ENCODE results near the gene TBC1D8. TPM values are rescaled to one million over a fixed set of nuclear protein-coding genes. Genes with fewer than 3 reads are reported as not detected.

TBC1D8 gene
- total RNA-seq, 2 donors from 2014 or later, result 86.1 to 149 TPM

DNA sequence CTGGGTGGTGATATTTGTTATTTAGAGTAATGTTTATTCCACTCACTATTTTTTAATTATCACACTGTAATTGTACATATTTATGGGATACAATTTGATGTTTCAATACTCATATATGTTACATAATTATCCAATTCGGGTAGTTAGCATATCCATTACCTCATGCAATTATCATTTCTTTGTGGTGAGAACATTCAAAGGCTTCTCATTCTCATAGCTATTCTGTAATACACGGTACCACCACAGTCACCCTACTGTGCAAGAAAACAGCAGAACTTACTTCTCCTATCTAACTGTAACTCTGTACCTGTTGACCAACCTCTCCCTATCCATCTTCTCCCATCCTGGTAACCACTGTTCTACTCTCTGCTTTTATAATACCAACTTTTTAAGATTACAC, 4.6 kb downstream of the TBC1D8 start:
- H3K36me3 ChIP-seq, result no peaks in the 10 kb centered on the region
- H3K9me3 ChIP-seq, result no peaks in the 10 kb centered on the region
- H3K27ac ChIP-seq, result no peak overlapping the region
- no peak overlapping the region for H3K4me3 ChIP-seq
- WGBS, result 89% methylated on average over 2 of the region's 2 CpGs
- TF ChIP-seq POLR2A (IDR thresholded peaks at IDR 0.05) (no peak), POLR2AphosphoS5 (IDR thresholded peaks at IDR 0.05) (no peak)
- TF ChIP-seq, protein P1, sequence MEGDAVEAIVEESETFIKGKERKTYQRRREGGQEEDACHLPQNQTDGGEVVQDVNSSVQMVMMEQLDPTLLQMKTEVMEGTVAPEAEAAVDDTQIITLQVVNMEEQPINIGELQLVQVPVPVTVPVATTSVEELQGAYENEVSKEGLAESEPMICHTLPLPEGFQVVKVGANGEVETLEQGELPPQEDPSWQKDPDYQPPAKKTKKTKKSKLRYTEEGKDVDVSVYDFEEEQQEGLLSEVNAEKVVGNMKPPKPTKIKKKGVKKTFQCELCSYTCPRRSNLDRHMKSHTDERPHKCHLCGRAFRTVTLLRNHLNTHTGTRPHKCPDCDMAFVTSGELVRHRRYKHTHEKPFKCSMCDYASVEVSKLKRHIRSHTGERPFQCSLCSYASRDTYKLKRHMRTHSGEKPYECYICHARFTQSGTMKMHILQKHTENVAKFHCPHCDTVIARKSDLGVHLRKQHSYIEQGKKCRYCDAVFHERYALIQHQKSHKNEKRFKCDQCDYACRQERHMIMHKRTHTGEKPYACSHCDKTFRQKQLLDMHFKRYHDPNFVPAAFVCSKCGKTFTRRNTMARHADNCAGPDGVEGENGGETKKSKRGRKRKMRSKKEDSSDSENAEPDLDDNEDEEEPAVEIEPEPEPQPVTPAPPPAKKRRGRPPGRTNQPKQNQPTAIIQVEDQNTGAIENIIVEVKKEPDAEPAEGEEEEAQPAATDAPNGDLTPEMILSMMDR (IDR thresholded peaks at IDR 0.05), result no peak
- no peaks in the 10 kb centered on the region for H3K4me1 ChIP-seq (replicated peaks)
- DNase-seq (ENCODE audit: low spot score), result no peak
- H3K27me3 ChIP-seq (replicated peaks; ENCODE audit: insufficient read depth), result no peaks in the 10 kb centered on the region
- intact Hi-C loops (cut with DNase I), result no loop called here

DNA sequence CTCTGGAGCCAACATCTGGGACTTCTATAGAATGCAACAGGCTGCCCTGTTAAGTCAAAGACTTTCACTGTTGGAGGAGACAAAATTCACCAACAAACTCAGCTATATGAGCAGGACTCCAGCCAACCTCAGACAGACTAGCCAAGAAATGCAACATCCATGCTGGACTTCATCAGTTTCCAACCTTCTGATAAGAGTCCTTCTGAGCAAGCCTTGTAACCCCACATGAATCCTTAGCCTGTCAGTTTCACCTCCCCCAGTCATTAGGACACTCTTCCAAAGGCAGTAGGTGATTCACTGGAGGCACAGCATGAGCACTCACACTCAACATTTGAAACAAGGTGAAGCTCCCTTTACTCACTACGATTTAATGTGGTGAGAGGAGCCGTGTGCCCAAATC, 5.8 kb downstream of the TBC1D8 start:
- no peak overlapping the region for H3K4me3 ChIP-seq
- no peaks in the 10 kb centered on the region for H3K4me1 ChIP-seq (replicated peaks)
- TF ChIP-seq, protein P1 (IDR thresholded peaks at IDR 0.05), result no peak
- no peak for TF ChIP-seq POLR2AphosphoS5 (IDR thresholded peaks at IDR 0.05)
- TF ChIP-seq POLR2A (IDR thresholded peaks at IDR 0.05), result no peak
- no peaks in the 10 kb centered on the region for H3K36me3 ChIP-seq
- no peaks in the 10 kb centered on the region for H3K9me3 ChIP-seq
- intact Hi-C loops (cut with DNase I), result no loop called here
- no peak overlapping the region for H3K27ac ChIP-seq
- no peaks in the 10 kb centered on the region for H3K27me3 ChIP-seq (replicated peaks; ENCODE audit: insufficient read depth)
- no peak for DNase-seq (ENCODE audit: low spot score)
- 29% methylated on average over 2 of the region's 2 CpGs for WGBS

DNA sequence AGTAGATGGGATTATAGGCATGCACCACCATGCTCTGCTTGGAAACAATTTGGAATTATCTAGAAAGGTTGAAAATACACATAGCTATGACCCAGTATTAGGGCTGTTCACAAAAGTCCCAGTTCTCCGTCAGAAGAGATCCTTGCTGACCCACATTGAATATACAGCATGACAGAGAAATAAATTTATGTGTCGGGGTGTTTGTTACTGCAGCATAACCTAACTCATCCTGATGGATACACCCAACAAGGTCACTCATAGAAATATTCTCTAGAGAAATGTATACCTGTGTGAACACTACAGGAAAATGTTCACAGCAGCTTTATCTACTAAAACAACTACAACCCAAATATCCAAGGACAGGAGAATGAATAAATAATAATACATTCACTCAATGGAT, 9.0 kb downstream of the TBC1D8 start:
- H3K4me3 ChIP-seq, result no peak overlapping the region

DNA sequence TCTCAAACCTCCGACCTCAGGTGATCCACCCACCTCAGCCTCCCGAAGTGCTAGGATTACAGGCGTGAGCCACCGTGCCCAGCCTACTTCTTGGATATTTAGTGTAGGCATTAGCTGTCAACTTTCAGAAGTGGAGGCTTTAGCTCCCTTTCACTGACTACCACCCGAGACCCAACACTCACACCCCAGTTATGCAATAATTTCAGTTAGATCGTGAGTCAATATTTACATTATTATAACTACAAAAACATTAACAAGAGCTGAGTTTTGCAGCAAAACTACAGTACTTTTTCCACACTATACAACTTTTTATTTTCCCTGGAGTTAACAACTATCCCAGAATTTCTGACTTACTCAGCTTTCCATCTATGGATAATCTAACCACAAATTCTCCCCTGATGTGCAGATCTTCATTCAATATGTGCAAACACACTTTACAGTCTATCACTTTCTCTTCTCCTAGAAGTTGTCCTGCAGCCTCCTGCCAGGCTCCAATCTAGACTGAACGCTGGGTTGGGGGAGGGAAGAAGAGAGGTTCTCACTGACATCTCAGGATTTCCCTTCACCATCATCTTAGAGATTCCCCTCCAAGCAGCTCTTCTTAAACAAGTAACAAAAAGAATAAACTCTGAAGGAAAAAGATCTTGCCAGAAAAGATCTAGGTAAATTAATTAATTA, 10.1 kb downstream of the TBC1D8 start:
- DNase-seq (ENCODE audit: low spot score), result no peak
- Histone ChIP-seq H3K36me3 (no peaks in the 10 kb centered on the region), H3K4me1 (replicated peaks) (no peaks in the 10 kb centered on the region), H3K9me3 (no peaks in the 10 kb centered on the region), H3K27me3 (replicated peaks; ENCODE audit: insufficient read depth) (no peaks in the 10 kb centered on the region), H3K4me3 (no peak overlapping the region), H3K27ac (no peak overlapping the region)
- TF ChIP-seq POLR2AphosphoS5 (IDR thresholded peaks at IDR 0.05) (no peak), POLR2A (IDR thresholded peaks at IDR 0.05) (no peak)
- TF ChIP-seq, protein P1 (IDR thresholded peaks at IDR 0.05), result no peak
- 83% methylated on average over 7 of the region's 7 CpGs for WGBS
- intact Hi-C loops (cut with DNase I), result no loop called here

More for the DNA sequence above, 9.0 kb downstream of the TBC1D8 start:
- intact Hi-C loops (cut with DNase I), result no loop called here
- H3K27ac ChIP-seq, result no peak overlapping the region
- 98% methylated on average over 2 of the region's 2 CpGs for WGBS
- no peaks in the 10 kb centered on the region for H3K9me3 ChIP-seq
- no peaks in the 10 kb centered on the region for H3K27me3 ChIP-seq (replicated peaks; ENCODE audit: insufficient read depth)
- TF ChIP-seq, protein P1 (IDR thresholded peaks at IDR 0.05), result no peak
- TF ChIP-seq POLR2A (IDR thresholded peaks at IDR 0.05) (no peak), POLR2AphosphoS5 (IDR thresholded peaks at IDR 0.05) (no peak)
- DNase-seq (ENCODE audit: low spot score), result no peak
- H3K36me3 ChIP-seq, result no peaks in the 10 kb centered on the region
- no peaks in the 10 kb centered on the region for H3K4me1 ChIP-seq (replicated peaks)

DNA sequence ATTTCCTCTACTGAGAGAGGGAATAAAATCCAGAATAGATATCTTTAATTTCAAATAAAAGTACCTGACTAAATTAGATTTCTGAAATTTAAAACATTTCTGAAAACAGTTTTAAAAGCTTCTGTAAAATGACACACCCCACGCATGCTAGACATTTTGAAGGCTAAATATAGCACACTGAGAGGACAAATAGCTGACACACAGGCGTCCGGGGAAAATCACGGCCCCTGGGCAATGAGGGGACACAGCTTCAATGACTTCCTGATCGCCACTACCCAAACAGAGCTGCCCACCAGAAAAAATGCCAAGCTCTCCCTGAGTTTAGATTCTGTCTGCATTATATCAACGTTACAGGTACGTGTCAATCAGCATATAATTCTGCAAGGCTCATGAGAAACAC, 10.9 kb downstream of the TBC1D8 start:
- WGBS, result 68% methylated on average over 7 of the region's 7 CpGs

More for the DNA sequence above, 10.9 kb downstream of the TBC1D8 start:
- TF ChIP-seq POLR2AphosphoS5 (IDR thresholded peaks at IDR 0.05), result no peak
- no peak for TF ChIP-seq POLR2A (IDR thresholded peaks at IDR 0.05)
- TF ChIP-seq, protein P1 (IDR thresholded peaks at IDR 0.05), result no peak
- Histone ChIP-seq H3K4me3 (no peak overlapping the region), H3K36me3 (no peaks in the 10 kb centered on the region), H3K9me3 (no peaks in the 10 kb centered on the region), H3K4me1 (replicated peaks) (peaks cover 4% of the 10 kb centered on the region), H3K27ac (no peak overlapping the region), H3K27me3 (replicated peaks; ENCODE audit: insufficient read depth) (no peaks in the 10 kb centered on the region)
- intact Hi-C loops (cut with DNase I), result no loop called here
- no peak for DNase-seq (ENCODE audit: low spot score)

All from prostate gland (tissue), 2 donors.